Midbrain (tissue), 1 donor: Measurements from ENCODE around the gene IGLON5.

ENCODE experiments used
- DNase-seq: peaks from one replicate; lab custom pipeline; 2025; lab: John Stamatoyannopoulos, UW

Gene IGLON5

GRCh38 chr19:51364200-51365106 is 53.0 kb downstream of the IGLON5 start:
- DNase-seq, result peak; percentile 14

- peak; percentile 50 for DNase-seq
These were observed 53.9 kb downstream of the IGLON5 start for GRCh38 chr19:51365211-51365964.

DNA sequence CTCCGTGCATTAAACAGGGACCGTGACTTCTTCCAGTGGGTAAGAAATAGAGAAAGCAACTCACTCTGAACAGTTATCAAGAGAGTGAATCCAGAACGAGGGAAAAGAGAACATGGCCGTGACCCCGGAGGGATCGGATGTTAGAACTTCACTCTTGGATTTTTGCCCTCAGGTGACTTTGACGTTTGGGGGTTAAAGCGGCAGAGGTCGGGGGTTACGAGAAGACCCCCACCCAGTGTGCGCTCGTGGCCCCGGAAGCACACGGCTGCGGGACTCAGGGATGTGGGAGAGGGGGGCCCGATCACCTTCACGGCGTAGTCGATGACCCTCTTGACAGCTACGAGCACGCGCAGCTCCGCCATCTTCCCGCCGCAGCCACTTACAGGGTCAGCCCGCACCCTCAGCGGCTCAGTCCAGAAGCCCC is 54.5 kb downstream of the IGLON5 start, which contains the start of gene ETFB:
Gene ETFB (minus strand): TSS at position 424 of the 424 bp plus-strand sequence. CDS start 62 bp downstream, at position 362.
- DNase-seq, result peak; percentile 54

DNA sequence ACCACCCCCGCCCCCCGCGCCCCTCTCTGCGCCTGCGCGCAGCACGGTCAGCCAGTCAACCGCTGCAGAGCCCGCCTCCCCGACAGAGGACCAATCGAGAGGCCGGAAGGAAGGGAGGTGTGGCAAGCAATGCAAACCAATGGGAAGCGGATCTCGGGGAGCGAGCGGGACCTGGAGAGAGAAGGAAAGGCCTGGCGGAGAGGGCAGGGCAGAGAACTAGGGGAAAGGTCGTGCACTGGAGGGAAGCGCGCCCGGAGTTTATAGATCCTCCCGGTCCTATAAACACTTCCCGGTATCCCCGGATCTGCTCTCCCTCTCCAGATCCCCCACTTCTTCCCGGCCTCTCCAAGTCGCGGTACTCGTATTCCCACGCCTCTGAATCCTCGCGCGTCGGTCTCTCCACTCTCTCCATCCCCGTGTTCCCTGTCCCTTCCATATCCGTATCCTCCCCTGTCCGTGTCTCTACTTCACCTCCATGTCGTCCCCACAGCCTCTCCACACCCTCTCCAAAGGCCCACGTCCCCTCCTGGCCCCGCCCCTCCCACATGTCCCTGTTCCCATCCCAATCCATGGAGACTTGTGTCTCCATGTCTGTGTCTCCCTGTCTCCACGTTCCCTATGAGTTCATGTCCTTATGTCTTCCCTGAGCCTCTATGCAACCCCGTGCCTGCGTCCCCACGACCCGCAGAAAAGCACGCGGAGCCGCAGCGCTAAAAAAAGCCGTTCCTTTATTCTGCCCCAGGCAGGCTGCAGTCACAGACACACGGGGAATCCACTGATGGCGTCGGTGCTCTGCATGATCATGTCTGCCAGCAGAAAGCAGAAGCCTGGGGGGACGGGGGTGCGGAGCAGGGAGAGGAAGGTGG is 55.2 kb downstream of the IGLON5 start:
- peak; percentile 96 for DNase-seq

GRCh38 chr19:51367255-51367564 is 55.8 kb downstream of the IGLON5 start:
- DNase-seq, result no peak

- peak; percentile 97 for DNase-seq
These were observed 56.3 kb downstream of the IGLON5 start for GRCh38 chr19:51367565-51368365.

GRCh38 chr19:51368366-51369282 is 57.2 kb downstream of the IGLON5 start, which contains the start of gene CLDND2:
Gene CLDND2 (minus strand): TSS chr19:51369003. CDS start chr19:51368577, 426 bp downstream.
- no peak for DNase-seq

DNA sequence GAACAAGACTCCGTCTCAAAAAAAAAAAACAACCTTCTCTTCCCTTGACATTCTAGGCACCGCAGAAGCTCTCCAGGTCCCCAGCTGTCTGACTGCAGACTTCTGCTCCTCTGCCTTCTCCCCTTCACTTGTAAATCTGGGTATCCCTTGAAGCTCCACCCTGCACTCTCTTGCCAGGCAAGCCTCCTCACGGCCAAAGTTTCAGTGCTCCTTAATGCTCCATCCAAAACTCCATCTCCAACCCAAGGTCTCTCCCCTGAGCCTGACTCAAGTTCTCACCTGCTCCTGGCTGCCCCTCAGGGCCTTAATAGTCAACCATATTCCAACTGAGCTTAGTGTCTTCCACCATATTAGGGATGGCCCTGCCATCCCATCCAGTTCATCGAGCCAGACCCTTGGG is 58.8 kb downstream of the IGLON5 start:
- no peak for DNase-seq

DNA sequence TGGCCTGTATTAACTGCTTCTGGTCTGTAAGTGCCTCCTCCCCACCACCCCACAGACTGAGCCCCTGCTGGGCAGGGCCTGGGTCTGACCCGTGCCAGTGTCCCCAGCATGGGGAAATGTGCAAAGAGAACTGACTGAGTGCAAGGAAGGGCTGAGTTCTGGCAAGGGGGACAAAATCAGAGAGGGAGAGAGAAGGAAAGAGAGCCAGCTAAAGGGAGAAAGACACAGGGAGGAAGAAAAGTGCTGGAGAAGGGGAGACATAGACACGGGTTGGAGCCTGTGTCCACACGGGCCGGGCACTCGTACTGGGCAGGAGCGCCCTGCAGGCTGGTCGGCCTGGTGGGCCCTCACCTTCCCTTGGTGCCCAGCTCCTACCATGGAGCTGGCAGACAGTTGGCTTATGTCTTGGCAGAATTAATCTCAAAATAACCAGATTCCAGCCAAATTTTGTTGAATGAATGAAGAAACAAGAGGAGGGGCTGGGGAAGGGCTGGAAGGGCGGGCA is 59.8 kb downstream of the IGLON5 start:
- no peak for DNase-seq

DNA sequence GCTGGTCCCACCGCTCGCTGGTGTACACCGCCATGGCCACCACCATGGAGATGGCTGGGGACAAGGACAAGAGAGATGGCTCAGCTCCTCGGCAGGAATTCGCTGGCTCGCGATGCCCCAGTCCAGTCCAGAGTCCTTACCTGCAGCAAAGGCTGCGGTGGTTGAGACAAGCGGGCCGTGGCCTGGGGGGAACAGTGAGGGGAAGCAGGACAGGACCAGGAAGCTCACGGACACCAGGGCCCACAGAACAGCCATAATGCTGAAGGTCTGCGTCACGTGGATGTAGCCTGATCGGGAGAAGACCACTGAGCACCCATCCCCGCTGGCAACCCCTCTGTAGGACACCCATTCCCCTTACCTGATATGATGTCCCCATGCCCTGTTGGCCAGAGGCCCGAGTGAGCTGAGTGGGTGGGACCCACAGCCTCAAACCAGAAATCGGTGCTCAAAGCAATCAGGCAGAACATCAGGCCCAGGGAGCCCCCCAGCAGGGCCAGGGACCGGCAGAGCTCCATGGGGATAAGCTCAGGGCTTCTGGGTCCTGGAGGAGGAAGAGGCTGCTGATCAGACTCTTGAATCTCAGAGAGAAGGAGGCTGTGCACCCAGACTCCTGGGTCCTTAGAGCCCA is 60.7 kb downstream of the IGLON5 start:
- no peak for DNase-seq

DNA sequence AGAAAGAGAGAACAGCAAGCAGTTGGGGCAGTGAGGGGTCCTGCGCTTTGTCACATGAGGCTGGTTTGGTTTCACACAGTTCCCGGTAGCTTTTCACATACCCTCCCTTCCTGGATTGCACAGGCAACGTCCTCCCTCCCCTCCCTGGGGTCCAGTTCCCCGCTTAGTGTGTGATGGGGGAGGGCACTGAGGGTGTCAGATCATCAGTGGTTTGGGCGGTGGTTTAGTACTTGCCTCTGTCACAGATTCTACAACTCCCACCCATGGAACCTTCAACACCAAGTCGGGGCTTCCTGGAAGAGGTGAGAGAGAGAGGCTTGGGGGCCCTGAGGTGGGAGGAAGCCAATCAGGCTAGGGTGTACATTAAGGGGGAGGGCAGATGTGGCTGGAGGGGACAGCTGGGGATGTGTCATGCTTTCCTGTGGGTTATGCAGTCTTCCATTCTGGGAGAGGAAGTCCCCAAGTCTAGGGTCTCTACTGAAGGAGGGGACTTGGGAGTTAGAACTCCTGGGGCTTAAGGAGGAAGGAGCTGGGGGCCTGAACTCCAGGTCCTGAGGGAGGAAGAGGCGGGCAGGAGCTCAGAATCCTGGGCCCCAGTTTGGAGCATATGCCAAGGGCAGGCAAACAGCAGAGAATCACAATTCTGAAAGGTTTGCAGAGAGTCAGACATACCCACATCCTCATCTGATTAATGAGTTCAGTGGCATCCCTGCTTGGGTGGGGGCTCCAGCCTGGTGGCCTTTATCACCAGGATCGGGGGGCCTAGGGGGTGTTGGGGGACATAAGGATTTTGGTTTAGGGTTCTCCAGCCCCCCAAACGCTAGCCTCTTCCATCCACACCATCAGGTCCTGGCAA is 61.4 kb downstream of the IGLON5 start, which contains the start of gene NKG7:
Gene NKG7 (minus strand): TSS at position 6 of the 856 bp plus-strand sequence. CDS start 119 bp downstream, outside the sequence.
- DNase-seq, result no peak

DNA sequence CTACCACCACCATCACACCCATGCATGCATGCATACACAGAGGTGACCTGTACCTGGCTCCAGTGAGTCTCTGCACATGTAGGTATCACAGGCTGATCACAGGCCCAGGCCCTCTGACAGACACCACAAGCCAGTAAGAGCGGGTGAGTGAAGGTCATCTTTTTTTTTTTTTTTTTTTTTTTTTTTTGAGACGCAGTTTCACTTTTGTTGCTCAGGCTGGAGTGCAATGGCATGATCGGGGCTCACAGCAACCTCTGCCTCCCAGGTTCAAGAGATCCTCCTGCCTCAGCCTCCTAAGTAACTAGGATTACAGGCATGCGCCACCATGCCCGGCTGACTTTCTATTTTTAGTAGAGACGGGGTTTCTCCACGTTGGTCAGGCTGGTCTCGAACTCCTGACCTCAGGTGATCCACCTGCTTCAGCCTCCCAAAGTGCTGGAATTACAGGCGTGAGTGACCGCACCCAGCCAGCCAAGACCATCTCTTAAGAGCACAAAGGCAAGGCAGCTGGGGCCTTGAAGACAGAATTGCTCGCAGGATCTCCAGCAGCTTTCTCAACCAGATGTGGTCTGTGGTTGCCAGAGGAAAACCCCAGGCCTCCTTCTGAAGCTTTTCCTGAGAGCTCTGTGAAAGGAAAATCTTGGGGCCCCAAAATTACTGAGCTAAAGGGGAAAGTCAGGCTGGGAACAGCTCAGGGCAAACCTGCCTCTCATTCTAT is 64.2 kb downstream of the IGLON5 start:
- no peak for DNase-seq

- no peak for DNase-seq
These were observed 66.0 kb downstream of the IGLON5 start for GRCh38 chr19:51377422-51377821.

DNA sequence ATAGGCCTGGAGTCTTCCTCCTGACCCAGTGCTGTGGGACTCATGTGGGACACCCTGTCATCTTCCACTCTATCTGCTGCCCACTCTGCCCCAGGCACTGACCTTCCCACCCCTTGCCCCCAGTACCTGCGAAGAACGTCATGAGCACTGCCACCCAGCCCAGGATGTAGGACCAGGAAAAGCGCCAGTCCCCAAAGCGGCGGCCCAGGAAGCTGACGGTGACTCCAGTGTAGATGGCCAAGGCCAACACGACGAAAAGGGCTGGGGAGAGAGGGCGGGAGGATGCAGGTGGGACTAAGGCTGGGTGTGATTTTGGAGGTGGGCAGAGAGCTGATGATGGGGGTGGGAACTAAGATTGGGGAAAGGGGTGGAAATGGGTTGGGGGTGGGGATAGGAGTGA is 68.9 kb downstream of the IGLON5 start:
- DNase-seq, result no peak
